Natural killer cell (primary cell): ENCODE results near the gene RAP1A. TPM values are rescaled to one million over a fixed set of nuclear protein-coding genes. Genes with fewer than 3 reads are reported as not detected.

Source experiments
- ATAC-seq, 3 donors: fragments of 150-1000 bp in 2 of 3; fragments of 200-7000 bp in 1 of 3; cut with Tn5 transposase; 1 replicate in 1 of 3; 2 replicates in 2 of 3; pipeline ENCODE4 v1.10.0; 2021; ENCODE audit warnings: mild to moderate bottlenecking in 2 of 3, moderate library complexity in 2 of 3
- DNase-seq, 2 donors: peaks; one replicate each; pipeline versions ENCODE4 v3.0.0 to v3.0.0-alpha.2; 2013 to 2021; ENCODE audit warnings: mixed read lengths in 1 of 2
- H3K27ac ChIP-seq: one replicate; pipeline ENCODE4 v1.5.1; 2013; ENCODE audit warnings: mild to moderate bottlenecking, low read length
- H3K27me3 ChIP-seq: one replicate; pipeline ENCODE4 v1.6.1; 2013; ENCODE audit warnings: low read length; ENCODE audit not compliant: control insufficient read depth, insufficient read depth
- H3K36me3 ChIP-seq: one replicate; pipeline ENCODE4 v1.6.1; 2013; ENCODE audit warnings: low read length; ENCODE audit not compliant: control insufficient read depth, insufficient read depth
- H3K4me1 ChIP-seq: one replicate; pipeline ENCODE4 v1.6.1; 2013; ENCODE audit warnings: low read length; ENCODE audit not compliant: control insufficient read depth, insufficient read depth
- H3K4me3 ChIP-seq: one replicate; pipeline ENCODE4 v1.5.1; 2013; ENCODE audit warnings: low read length
- H3K9me3 ChIP-seq: one replicate; pipeline ENCODE4 v1.6.1; 2013; ENCODE audit warnings: low read length; ENCODE audit not compliant: control insufficient read depth, insufficient read depth
- H3K27ac Mint-ChIP-seq, 2 donors: one replicate each; pipeline ENCODE4 v1.8.0; 2022; ENCODE audit warnings: mild to moderate bottlenecking in 2 of 2, mixed read lengths in 2 of 2, moderate library complexity in 1 of 2
- H3K27me3 Mint-ChIP-seq, 2 donors: one replicate each; pipeline ENCODE4 v1.8.0; 2022; ENCODE audit warnings: low read depth in 2 of 2, mixed read lengths in 2 of 2
- H3K36me3 Mint-ChIP-seq: one replicate; pipeline ENCODE4 v1.8.0; 2022; ENCODE audit warnings: mixed read lengths
- H3K4me1 Mint-ChIP-seq, 2 donors: one replicate each; pipeline ENCODE4 v1.8.0; 2022; ENCODE audit warnings: mixed read lengths in 2 of 2
- H3K4me3 Mint-ChIP-seq: one replicate; pipeline ENCODE4 v1.8.0; 2022; ENCODE audit warnings: mild to moderate bottlenecking, moderate library complexity, mixed read lengths
- H3K9me3 Mint-ChIP-seq, 2 donors: one replicate each; pipeline ENCODE4 v1.8.0; 2022; ENCODE audit warnings: mixed read lengths in 2 of 2
- WGBS: methylation state at CpG from one replicate; pipeline ENCODE4 v1.1.7; 2013; ENCODE audit warnings: missing lambda C conversion rate; ENCODE audit not compliant: insufficient coverage; 5-methylcytosine and 5-hydroxymethylcytosine counted together
- intact Hi-C: fragments of 100-400 bp; cut with micrococcal nuclease; formaldehyde crosslinking; loops from one replicate; pipeline ENCODE4 v1.14.2; 2022
- total RNA-seq, 4 donors: library from RNA; stranded (reverse); fragments of 120-200 nt in 1 of 4; gene quantifications; one replicate each; pipeline versions ENCODE4 v1.2.3 to v1.2.4, GENCODE V29; 2013 to 2022
- TF ChIP-seq, protein P1 (sequence below): fragments of 200-600 bp; IDR thresholded peaks from one replicate; pipeline ENCODE4 v1.8.0; 2022; ENCODE audit warnings: antibody characterized with exemption

The RAP1A gene
- total RNA-seq, 3 donors from 2014 or later (not counting 1 experiment from before 2014, with no cell fraction given): 83.7 to 112 (median 104) TPM

DNA sequence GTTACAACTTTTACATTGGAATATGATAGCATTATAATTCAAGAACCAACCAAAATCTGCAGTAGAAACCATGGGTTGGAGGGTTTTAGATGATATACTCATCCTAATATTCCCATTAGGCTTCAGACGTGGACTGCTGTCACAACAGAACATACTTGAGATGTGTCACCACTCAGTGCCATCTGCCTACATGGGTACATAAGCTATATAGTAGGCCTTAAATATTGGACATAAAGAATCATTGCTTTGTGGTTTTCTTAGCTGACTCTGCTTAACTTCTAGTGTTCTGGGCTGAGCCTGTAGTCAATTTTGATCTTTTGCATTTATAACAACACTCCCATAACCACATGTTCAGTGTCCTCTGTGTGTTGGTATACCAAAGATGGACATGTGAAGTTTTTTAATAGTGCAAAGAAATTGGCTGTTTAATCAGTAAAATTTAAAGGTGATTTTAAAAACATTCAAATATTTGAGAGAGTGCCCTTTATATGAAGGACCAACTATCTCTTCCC, 14.2 kb downstream of the RAP1A start:
- H3K4me3 Mint-ChIP-seq: no peak overlapping the region
- Histone ChIP-seq H3K4me1 (peaks cover 17% of the 10 kb centered on the region), H3K36me3 (no peaks in the 10 kb centered on the region), H3K4me3 (no peak overlapping the region), H3K9me3 (no peaks in the 10 kb centered on the region), H3K27me3 (no peaks in the 10 kb centered on the region), H3K27ac (no peak overlapping the region)
- intact Hi-C loops: no loop called here
- TF ChIP-seq, protein P1, sequence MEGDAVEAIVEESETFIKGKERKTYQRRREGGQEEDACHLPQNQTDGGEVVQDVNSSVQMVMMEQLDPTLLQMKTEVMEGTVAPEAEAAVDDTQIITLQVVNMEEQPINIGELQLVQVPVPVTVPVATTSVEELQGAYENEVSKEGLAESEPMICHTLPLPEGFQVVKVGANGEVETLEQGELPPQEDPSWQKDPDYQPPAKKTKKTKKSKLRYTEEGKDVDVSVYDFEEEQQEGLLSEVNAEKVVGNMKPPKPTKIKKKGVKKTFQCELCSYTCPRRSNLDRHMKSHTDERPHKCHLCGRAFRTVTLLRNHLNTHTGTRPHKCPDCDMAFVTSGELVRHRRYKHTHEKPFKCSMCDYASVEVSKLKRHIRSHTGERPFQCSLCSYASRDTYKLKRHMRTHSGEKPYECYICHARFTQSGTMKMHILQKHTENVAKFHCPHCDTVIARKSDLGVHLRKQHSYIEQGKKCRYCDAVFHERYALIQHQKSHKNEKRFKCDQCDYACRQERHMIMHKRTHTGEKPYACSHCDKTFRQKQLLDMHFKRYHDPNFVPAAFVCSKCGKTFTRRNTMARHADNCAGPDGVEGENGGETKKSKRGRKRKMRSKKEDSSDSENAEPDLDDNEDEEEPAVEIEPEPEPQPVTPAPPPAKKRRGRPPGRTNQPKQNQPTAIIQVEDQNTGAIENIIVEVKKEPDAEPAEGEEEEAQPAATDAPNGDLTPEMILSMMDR: no peak
- H3K27me3 Mint-ChIP-seq: no peaks in the 10 kb centered on the region
- ATAC-seq (no peak), DNase-seq (no peak)
- no peaks in the 10 kb centered on the region for H3K9me3 Mint-ChIP-seq
- WGBS: 83% methylated on average over 1 of the region's 1 CpG
- H3K27ac Mint-ChIP-seq: peak overlapping the region; percentile 41 to 68
- H3K4me1 Mint-ChIP-seq: peaks cover 74 to 76% of the 10 kb centered on the region in 2 donors
- no peaks in the 10 kb centered on the region for H3K36me3 Mint-ChIP-seq

DNA sequence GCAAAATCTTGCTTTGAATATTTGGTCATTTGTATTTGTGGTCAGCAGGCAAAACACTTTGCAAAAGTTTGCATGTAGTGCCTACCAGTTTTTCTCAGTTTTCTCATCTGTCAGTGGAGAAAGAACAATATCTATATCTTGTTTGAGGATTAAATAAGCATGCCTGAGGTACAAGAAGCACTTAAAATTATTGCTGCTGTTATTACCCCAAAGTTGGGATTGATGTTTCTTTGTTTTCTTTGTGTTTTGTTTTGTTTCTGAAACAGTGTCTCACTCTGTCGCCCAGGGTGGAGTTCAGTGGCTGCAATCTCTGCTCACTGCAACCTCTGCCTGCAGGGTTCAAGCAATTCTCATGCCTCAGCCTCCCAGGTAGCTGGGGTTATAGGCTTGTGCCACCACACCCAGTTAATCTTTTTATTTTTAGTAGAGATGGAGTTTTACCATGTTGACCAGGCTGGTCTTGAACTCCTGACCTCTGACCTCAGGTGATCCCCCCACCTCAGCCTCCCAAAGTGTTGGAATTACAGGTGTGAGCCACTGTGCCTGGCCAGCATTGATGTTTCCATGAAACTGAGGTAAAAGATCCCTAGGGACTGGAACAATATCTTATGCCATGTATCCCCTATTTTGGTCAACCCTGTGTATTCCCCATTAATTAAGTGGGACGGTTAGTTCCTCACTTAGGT, 15.9 kb downstream of the RAP1A start:
- H3K4me3 Mint-ChIP-seq: no peak overlapping the region
- no peaks in the 10 kb centered on the region for H3K36me3 ChIP-seq
- DNase-seq (no peak), ATAC-seq (no peak)
- no peaks in the 10 kb centered on the region for H3K36me3 Mint-ChIP-seq
- WGBS: 71% methylated on average over 1 of the region's 2 CpGs
- H3K4me3 ChIP-seq: no peak overlapping the region
- TF ChIP-seq, protein P1: no peak
- no peaks in the 10 kb centered on the region for H3K9me3 ChIP-seq
- H3K27ac Mint-ChIP-seq: peak overlapping the region; percentile 41 to 54
- H3K9me3 Mint-ChIP-seq: no peaks in the 10 kb centered on the region
- H3K4me1 Mint-ChIP-seq: peaks cover 63 to 66% of the 10 kb centered on the region in 2 donors
- no peaks in the 10 kb centered on the region for H3K27me3 Mint-ChIP-seq
- no peak overlapping the region for H3K27ac ChIP-seq
- intact Hi-C loops: no loop called here
- H3K27me3 ChIP-seq: no peaks in the 10 kb centered on the region
- H3K4me1 ChIP-seq: peaks cover 16% of the 10 kb centered on the region

DNA sequence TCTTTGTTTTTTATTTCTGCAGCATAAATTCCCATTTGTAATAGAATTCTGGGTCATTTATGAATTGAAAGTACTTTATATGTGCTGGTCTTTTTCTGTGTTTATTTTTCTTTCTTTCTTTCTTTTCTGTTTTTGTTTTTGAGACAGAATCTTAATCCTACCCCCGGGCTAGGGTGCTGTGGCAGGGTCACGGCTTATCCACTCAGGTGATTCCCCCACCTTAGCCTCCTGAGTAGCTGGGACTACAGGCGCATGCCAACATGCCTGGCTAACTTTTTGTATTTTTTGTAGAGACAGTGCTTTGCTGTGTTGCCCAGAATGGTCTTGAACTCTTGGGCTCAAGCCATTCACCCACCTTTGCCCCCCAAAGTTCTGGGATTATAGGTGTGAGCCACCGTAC, 18.7 kb downstream of the RAP1A start:
- no peak overlapping the region for H3K4me3 Mint-ChIP-seq
- TF ChIP-seq, protein P1: no peak
- H3K27me3 Mint-ChIP-seq: no peaks in the 10 kb centered on the region
- ATAC-seq: no peak
- 83% methylated on average over 4 of the region's 4 CpGs for WGBS
- Histone ChIP-seq H3K4me1 (peaks cover 10% of the 10 kb centered on the region), H3K9me3 (no peaks in the 10 kb centered on the region), H3K27me3 (no peaks in the 10 kb centered on the region), H3K36me3 (no peaks in the 10 kb centered on the region), H3K4me3 (no peak overlapping the region), H3K27ac (no peak overlapping the region)
- intact Hi-C loops: no loop called here
- no peaks in the 10 kb centered on the region for H3K9me3 Mint-ChIP-seq
- no peaks in the 10 kb centered on the region for H3K36me3 Mint-ChIP-seq
- DNase-seq: no peak
- H3K27ac Mint-ChIP-seq: peak overlapping the region; percentile 39 to 76
- peaks cover 50% of the 10 kb centered on the region in 2 donors for H3K4me1 Mint-ChIP-seq
